ENCODE data around the gene EAF1. TPM values are rescaled to one million over a fixed set of nuclear protein-coding genes. Genes with fewer than 3 reads are reported as not detected.

Gene EAF1
- total and polyA plus RNA-seq, 2 of the 8 experiments (the other 6 are each of a cell fraction or from before 2014, with no cell fraction given): 13.9 to 26.8 TPM

- TF ChIP-seq, protein P1, sequence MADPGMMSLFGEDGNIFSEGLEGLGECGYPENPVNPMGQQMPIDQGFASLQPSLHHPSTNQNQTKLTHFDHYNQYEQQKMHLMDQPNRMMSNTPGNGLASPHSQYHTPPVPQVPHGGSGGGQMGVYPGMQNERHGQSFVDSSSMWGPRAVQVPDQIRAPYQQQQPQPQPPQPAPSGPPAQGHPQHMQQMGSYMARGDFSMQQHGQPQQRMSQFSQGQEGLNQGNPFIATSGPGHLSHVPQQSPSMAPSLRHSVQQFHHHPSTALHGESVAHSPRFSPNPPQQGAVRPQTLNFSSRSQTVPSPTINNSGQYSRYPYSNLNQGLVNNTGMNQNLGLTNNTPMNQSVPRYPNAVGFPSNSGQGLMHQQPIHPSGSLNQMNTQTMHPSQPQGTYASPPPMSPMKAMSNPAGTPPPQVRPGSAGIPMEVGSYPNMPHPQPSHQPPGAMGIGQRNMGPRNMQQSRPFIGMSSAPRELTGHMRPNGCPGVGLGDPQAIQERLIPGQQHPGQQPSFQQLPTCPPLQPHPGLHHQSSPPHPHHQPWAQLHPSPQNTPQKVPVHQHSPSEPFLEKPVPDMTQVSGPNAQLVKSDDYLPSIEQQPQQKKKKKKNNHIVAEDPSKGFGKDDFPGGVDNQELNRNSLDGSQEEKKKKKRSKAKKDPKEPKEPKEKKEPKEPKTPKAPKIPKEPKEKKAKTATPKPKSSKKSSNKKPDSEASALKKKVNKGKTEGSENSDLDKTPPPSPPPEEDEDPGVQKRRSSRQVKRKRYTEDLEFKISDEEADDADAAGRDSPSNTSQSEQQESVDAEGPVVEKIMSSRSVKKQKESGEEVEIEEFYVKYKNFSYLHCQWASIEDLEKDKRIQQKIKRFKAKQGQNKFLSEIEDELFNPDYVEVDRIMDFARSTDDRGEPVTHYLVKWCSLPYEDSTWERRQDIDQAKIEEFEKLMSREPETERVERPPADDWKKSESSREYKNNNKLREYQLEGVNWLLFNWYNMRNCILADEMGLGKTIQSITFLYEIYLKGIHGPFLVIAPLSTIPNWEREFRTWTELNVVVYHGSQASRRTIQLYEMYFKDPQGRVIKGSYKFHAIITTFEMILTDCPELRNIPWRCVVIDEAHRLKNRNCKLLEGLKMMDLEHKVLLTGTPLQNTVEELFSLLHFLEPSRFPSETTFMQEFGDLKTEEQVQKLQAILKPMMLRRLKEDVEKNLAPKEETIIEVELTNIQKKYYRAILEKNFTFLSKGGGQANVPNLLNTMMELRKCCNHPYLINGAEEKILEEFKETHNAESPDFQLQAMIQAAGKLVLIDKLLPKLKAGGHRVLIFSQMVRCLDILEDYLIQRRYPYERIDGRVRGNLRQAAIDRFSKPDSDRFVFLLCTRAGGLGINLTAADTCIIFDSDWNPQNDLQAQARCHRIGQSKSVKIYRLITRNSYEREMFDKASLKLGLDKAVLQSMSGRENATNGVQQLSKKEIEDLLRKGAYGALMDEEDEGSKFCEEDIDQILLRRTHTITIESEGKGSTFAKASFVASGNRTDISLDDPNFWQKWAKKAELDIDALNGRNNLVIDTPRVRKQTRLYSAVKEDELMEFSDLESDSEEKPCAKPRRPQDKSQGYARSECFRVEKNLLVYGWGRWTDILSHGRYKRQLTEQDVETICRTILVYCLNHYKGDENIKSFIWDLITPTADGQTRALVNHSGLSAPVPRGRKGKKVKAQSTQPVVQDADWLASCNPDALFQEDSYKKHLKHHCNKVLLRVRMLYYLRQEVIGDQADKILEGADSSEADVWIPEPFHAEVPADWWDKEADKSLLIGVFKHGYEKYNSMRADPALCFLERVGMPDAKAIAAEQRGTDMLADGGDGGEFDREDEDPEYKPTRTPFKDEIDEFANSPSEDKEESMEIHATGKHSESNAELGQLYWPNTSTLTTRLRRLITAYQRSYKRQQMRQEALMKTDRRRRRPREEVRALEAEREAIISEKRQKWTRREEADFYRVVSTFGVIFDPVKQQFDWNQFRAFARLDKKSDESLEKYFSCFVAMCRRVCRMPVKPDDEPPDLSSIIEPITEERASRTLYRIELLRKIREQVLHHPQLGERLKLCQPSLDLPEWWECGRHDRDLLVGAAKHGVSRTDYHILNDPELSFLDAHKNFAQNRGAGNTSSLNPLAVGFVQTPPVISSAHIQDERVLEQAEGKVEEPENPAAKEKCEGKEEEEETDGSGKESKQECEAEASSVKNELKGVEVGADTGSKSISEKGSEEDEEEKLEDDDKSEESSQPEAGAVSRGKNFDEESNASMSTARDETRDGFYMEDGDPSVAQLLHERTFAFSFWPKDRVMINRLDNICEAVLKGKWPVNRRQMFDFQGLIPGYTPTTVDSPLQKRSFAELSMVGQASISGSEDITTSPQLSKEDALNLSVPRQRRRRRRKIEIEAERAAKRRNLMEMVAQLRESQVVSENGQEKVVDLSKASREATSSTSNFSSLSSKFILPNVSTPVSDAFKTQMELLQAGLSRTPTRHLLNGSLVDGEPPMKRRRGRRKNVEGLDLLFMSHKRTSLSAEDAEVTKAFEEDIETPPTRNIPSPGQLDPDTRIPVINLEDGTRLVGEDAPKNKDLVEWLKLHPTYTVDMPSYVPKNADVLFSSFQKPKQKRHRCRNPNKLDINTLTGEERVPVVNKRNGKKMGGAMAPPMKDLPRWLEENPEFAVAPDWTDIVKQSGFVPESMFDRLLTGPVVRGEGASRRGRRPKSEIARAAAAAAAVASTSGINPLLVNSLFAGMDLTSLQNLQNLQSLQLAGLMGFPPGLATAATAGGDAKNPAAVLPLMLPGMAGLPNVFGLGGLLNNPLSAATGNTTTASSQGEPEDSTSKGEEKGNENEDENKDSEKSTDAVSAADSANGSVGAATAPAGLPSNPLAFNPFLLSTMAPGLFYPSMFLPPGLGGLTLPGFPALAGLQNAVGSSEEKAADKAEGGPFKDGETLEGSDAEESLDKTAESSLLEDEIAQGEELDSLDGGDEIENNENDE (IDR thresholded peaks at IDR 0.05; ENCODE audit: insufficient replicate concordance, low read length): no peak
Measured at GRCh38 chr3:15387735-15388134, 39.7 kb upstream of the EAF1 start (continued).

Data from H1 (cell line).